Vagina (tissue), 2 donors: ENCODE data around the gene HSDL1. TPM values are rescaled to one million over a fixed set of nuclear protein-coding genes. Genes with fewer than 3 reads are reported as not detected.

Experiments
- DNase-seq, 2 donors: peaks; one replicate each; pipeline ENCODE4 v3.0.0-alpha.2; 2017; ENCODE audit errors: extremely low spot score in 2 of 2
- H3K27ac ChIP-seq: fragments of 200-600 bp; sonication (generic); one replicate; pipeline ENCODE4 v1.5.1; 2019
- H3K27me3 ChIP-seq: fragments of 200-600 bp; sonication (generic); one replicate; pipeline ENCODE4 v1.5.1; 2019
- H3K36me3 ChIP-seq, 2 donors: fragments of 200-600 bp; sonication (generic); one replicate each; pipeline ENCODE4 v1.5.1; 2017 to 2019
- H3K4me1 ChIP-seq: fragments of 200-600 bp; sonication (generic); one replicate; pipeline ENCODE4 v1.5.1; 2019
- H3K4me3 ChIP-seq, 2 donors: fragments of 200-600 bp; sonication (generic); 1 replicate in 1 of 2; 2 replicates in 1 of 2; pipeline ENCODE4 v1.5.1; 2016 to 2019
- H3K9me3 ChIP-seq: fragments of 200-600 bp; sonication (generic); one replicate; pipeline ENCODE4 v1.5.1; 2019
- POLR2A ChIP-seq, 2 donors: fragments of 450-650 bp; IDR thresholded peaks; one replicate each; pipeline ENCODE4 v1.6.1; 2017; ENCODE audit warnings: antibody characterized with exemption in 2 of 2, mild to moderate bottlenecking in 2 of 2, moderate library complexity in 2 of 2
- POLR2AphosphoS5 ChIP-seq, 2 donors: sonication (generic); formaldehyde crosslinking; IDR thresholded peaks; one replicate each; pipeline ENCODE4 v1.9.0; 2017; ENCODE audit warnings: antibody characterized with exemption in 2 of 2, mild to moderate bottlenecking in 2 of 2, low read depth in 1 of 2; ENCODE audit not compliant: insufficient read depth in 1 of 2
- intact Hi-C: fragments of 100-400 bp; cut with DNase I; formaldehyde crosslinking; loops from one replicate; pipeline ENCODE4 v1.15.1; 2023
- total RNA-seq: library from RNA; depleted of rRNA; stranded (reverse); fragments of >200 nt; gene quantifications from one replicate; pipeline ENCODE4 v1.2.3, GENCODE V29; 2016
- TF ChIP-seq, protein P1 (sequence below), 3 experiments: fragments of 450-650 bp in 2 of 3; fragments of 200-600 bp in 1 of 3; sonication (generic) in 1 of 3; IDR thresholded peaks; one replicate each; pipeline ENCODE4 v1.5.1; 2017 to 2019; ENCODE audit warnings: antibody characterized with exemption in 3 of 3, mild to moderate bottlenecking in 2 of 3, moderate library complexity in 2 of 3

Gene HSDL1
- total RNA-seq, 1 donor from 2014 or later, result 16.9 TPM

DNA sequence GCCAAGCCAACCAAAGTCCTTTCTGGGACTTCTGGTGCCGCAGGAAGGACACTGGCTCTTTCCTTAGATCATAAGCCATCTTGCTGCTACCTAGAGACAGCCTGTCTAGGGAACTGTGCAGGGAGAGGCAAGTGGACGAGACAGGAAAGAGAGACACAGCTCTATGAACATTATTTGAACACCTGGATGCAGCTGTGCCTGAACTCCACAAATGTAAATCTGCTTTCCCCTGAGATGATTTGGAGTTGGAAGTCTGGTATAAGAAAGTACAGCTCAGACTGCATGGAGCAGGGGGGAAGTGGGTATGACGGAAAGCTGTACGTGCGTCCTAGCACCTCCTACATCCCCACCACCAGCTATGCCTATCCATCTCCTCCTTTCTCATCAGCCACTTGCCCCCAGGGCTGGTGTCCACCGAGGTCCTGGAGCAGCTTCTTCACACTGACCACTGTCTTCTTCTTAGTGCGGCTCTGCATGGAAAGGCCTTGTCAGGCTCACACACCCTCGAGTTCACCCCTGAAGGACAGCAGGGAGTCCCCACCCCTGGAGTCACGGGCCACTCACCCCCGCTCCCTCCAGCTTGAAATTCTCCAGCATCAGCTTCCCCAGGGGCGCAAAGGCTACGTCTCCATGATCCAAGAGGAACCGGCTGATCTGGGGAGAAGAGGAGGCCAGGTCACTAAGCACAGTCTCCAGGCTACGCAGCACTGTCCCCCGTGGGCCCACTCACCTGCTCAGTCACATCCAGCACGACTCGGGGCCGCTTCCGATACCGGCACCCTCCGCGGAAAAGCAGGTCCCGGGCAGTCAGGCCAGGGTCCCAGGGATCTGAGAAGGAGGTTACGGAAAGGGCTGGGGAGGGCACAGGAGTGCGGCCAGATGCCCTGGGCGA is 37.9 kb upstream of the HSDL1 start:
- no peak overlapping the region for H3K27ac ChIP-seq
- peaks cover 29% of the 10 kb centered on the region for H3K4me1 ChIP-seq
- peaks cover 0 to 56% of the 10 kb centered on the region in 2 donors for H3K36me3 ChIP-seq
- DNase-seq, result no peak
- intact Hi-C loops, result loop anchor here (10.0 kb wide), 1 partner anchor 98 kb away; no protein-coding TSS in a partner anchor
- H3K4me3 ChIP-seq, result no peak overlapping the region
- H3K27me3 ChIP-seq, result no peaks in the 10 kb centered on the region
- TF ChIP-seq, protein P1, sequence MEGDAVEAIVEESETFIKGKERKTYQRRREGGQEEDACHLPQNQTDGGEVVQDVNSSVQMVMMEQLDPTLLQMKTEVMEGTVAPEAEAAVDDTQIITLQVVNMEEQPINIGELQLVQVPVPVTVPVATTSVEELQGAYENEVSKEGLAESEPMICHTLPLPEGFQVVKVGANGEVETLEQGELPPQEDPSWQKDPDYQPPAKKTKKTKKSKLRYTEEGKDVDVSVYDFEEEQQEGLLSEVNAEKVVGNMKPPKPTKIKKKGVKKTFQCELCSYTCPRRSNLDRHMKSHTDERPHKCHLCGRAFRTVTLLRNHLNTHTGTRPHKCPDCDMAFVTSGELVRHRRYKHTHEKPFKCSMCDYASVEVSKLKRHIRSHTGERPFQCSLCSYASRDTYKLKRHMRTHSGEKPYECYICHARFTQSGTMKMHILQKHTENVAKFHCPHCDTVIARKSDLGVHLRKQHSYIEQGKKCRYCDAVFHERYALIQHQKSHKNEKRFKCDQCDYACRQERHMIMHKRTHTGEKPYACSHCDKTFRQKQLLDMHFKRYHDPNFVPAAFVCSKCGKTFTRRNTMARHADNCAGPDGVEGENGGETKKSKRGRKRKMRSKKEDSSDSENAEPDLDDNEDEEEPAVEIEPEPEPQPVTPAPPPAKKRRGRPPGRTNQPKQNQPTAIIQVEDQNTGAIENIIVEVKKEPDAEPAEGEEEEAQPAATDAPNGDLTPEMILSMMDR (IDR thresholded peaks at IDR 0.05), result no peak
- TF ChIP-seq POLR2AphosphoS5 (IDR thresholded peaks at IDR 0.05; ENCODE audit: insufficient read depth in 1 of 2, low read depth in 1 of 2) (no peak), POLR2A (IDR thresholded peaks at IDR 0.05) (no peak)
- no peaks in the 10 kb centered on the region for H3K9me3 ChIP-seq

DNA sequence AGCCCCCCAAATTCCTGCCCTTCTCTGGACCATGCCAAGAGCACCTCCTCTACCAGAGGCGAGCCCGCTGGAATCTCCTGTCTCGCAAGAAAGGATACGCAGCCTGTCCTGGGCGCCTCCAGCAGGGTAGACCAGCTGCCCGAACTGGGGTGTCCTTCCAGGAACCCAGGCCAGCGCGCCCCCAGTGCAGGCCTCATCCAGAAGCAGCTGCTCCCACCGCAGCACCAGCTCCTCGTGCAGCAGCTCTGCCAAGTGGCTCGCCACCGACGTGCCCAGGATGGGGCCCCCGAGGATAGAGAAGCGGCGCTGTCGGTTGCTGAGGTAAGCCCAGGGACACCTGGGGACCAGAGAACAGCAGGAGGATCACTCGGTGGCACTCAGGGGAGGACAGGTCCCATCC is 37.1 kb upstream of the HSDL1 start:
- Histone ChIP-seq H3K4me1 (peaks cover 33% of the 10 kb centered on the region), H3K36me3 (peaks cover 0 to 56% of the 10 kb centered on the region in 2 donors), H3K27ac (no peak overlapping the region), H3K27me3 (no peaks in the 10 kb centered on the region), H3K4me3 (no peak overlapping the region), H3K9me3 (no peaks in the 10 kb centered on the region)
- intact Hi-C loops, result loop anchor here (10.0 kb wide), 1 partner anchor 97 kb away; no protein-coding TSS in a partner anchor
- no peak for DNase-seq
- TF ChIP-seq POLR2AphosphoS5 (IDR thresholded peaks at IDR 0.05; ENCODE audit: insufficient read depth in 1 of 2, low read depth in 1 of 2), result no peak
- TF ChIP-seq POLR2A (IDR thresholded peaks at IDR 0.05), result no peak
- TF ChIP-seq, protein P1 (IDR thresholded peaks at IDR 0.05), result no peak

DNA sequence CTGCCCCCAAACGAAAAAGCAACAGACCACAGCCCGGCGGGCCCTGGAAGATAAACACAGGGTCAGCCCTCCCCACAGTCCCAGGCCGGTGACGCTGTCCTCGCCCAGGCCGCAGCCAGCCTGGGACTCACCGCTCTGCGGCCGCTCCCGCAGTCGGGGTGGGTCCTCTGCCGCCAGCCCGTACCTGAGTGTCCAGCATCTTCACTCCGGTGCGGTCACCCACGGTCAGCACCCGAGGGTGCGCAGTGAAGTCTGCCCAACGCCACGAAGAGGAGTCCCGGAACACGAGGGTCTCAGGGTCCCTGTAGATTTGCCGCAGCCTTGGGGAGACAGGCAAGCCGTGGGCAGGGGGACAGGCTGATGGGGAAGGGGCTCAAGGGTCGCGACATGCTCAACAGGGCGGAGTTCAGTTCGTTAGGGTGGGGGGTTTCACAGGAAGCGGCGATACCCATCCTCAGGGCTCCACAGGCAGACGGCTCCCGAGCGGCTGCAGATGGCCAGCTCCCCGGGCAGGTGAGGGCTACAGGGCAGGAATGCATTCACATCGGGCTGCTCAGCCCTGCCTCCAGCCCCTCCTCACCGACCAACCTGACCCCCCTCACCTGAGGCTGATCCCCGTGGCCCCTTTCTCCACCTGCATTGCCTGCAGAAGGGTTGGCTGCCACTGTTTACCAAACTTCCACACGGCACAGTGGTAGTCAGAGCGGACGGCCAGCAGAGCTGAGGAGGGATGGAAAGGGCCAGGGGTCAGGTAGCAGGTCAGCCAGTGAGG is 36.4 kb upstream of the HSDL1 start:
- DNase-seq, result no peak
- no peak overlapping the region for H3K27ac ChIP-seq
- H3K9me3 ChIP-seq, result no peaks in the 10 kb centered on the region
- peaks cover 0 to 56% of the 10 kb centered on the region in 2 donors for H3K36me3 ChIP-seq
- H3K27me3 ChIP-seq, result no peaks in the 10 kb centered on the region
- no peak for TF ChIP-seq POLR2A (IDR thresholded peaks at IDR 0.05)
- intact Hi-C loops, result loop anchor here (10.0 kb wide), 1 partner anchor 97 kb away; no protein-coding TSS in a partner anchor
- H3K4me1 ChIP-seq, result peaks cover 37% of the 10 kb centered on the region
- H3K4me3 ChIP-seq, result no peak overlapping the region

GRCh38 chr16:84180519-84181140 is 35.7 kb upstream of the HSDL1 start:
- Histone ChIP-seq H3K4me1 (peaks cover 37% of the 10 kb centered on the region), H3K4me3 (no peak overlapping the region), H3K27ac (no peak overlapping the region), H3K36me3 (peaks cover 0 to 56% of the 10 kb centered on the region in 2 donors), H3K27me3 (no peaks in the 10 kb centered on the region), H3K9me3 (no peaks in the 10 kb centered on the region)
- TF ChIP-seq POLR2AphosphoS5 (IDR thresholded peaks at IDR 0.05; ENCODE audit: insufficient read depth in 1 of 2, low read depth in 1 of 2) (no peak), POLR2A (IDR thresholded peaks at IDR 0.05) (no peak)
- TF ChIP-seq, protein P1 (IDR thresholded peaks at IDR 0.05), result no peak
- intact Hi-C loops, result loop anchor here (10.0 kb wide), 1 partner anchor 96 kb away; no protein-coding TSS in a partner anchor
- DNase-seq, result no peak
